HFFc6 (cell line): ENCODE results near the gene CIROP. TPM values are rescaled to one million over a fixed set of nuclear protein-coding genes. Genes with fewer than 3 reads are reported as not detected.

Experiments used
- DNase-seq: peaks from one replicate; pipeline ENCODE4 v3.0.0-alpha.2; 2018
- H3K27ac Mint-ChIP-seq: 2 replicates; pipeline ENCODE4 v1.8.0; 2020; ENCODE audit warnings: mild to moderate bottlenecking, mixed read lengths
- H3K27me3 Mint-ChIP-seq: 2 replicates; pipeline ENCODE4 v1.8.0; 2021; ENCODE audit warnings: mild to moderate bottlenecking, moderate library complexity, mixed read lengths; ENCODE audit not compliant: insufficient read depth
- H3K36me3 Mint-ChIP-seq: 2 replicates; pipeline ENCODE4 v1.8.0; 2021; ENCODE audit warnings: low read depth, mixed read lengths
- H3K4me1 Mint-ChIP-seq: 2 replicates; pipeline ENCODE4 v1.8.0; 2020; ENCODE audit warnings: low read depth, mixed read lengths
- H3K4me3 Mint-ChIP-seq: 2 replicates; pipeline ENCODE4 v1.8.0; 2020; ENCODE audit warnings: mild to moderate bottlenecking, moderate library complexity, mixed read lengths
- H3K9me3 Mint-ChIP-seq: 2 replicates; pipeline ENCODE4 v1.8.0; 2020; ENCODE audit warnings: mild to moderate bottlenecking, mixed read lengths
- CTCF ChIP-seq: fragments of 200-600 bp; sonication (generic); IDR thresholded peaks from 2 replicates; pipeline ENCODE4 v1.5.0; 2021; ENCODE audit warnings: antibody characterized with exemption, mild to moderate bottlenecking
- total RNA-seq, 6 experiments: library from RNA; stranded (reverse); fragmentation: NEBNext Ultra II Directional; extraction: Animal tissue kit (Norgen Biotek cat#: 25700); gene quantifications; 2 replicates in 1 of 6; 3 replicates in 5 of 6; pipeline ENCODE4 v1.2.3, GENCODE V29; 2021

The CIROP gene
- total RNA-seq, 6 experiments from 2014 or later = not detected

GRCh38 chr14:23052671-23053070 lies 52.1 kb downstream of the CIROP start:
- peaks cover 5% of the 10 kb centered on the region for H3K27me3 Mint-ChIP-seq
- no peaks in the 10 kb centered on the region for H3K9me3 Mint-ChIP-seq
- H3K4me3 Mint-ChIP-seq = no peak overlapping the region
- TF ChIP-seq CTCF = no peak
- peaks cover under 1% of the 10 kb centered on the region; the same call in 1 of the 2 replicates for H3K36me3 Mint-ChIP-seq
- peaks cover 18% of the 10 kb centered on the region for H3K4me1 Mint-ChIP-seq
- H3K27ac Mint-ChIP-seq = no peak overlapping the region
- DNase-seq = no peak

- no peak for TF ChIP-seq CTCF
- H3K9me3 Mint-ChIP-seq = no peaks in the 10 kb centered on the region
- H3K36me3 Mint-ChIP-seq = peaks cover 5% of the 10 kb centered on the region; the same call in 1 of the 2 replicates
- no peak for DNase-seq
- H3K4me3 Mint-ChIP-seq = no peak overlapping the region
- H3K27ac Mint-ChIP-seq = no peak overlapping the region
- H3K27me3 Mint-ChIP-seq = peaks cover 5% of the 10 kb centered on the region
- H3K4me1 Mint-ChIP-seq = peaks cover 18% of the 10 kb centered on the region
Observed at GRCh38 chr14:23052182-23052623, 52.6 kb downstream of the CIROP start.

- DNase-seq = no peak
- H3K4me1 Mint-ChIP-seq = peaks cover 10% of the 10 kb centered on the region
- no peak overlapping the region for H3K4me3 Mint-ChIP-seq
- H3K27me3 Mint-ChIP-seq = peaks cover 3% of the 10 kb centered on the region
- no peak for TF ChIP-seq CTCF
- H3K27ac Mint-ChIP-seq = no peak overlapping the region
- no peaks in the 10 kb centered on the region for H3K9me3 Mint-ChIP-seq
- peaks cover 5% of the 10 kb centered on the region; the same call in 1 of the 2 replicates for H3K36me3 Mint-ChIP-seq
Observed at GRCh38 chr14:23051141-23052057, 53.4 kb downstream of the CIROP start.

Other genes starting within 250 kb of the CIROP start
- 100 to 1,000 TPM; 168 to 226 (median 186) TPM for gene LRP10, start 233.2 kb downstream of the CIROP start, total RNA-seq
- under 1 TPM in 4 of 6 experiments, not detected in 2; 0.09 to 0.17 (median 0.14) TPM for gene REM2, start 221.8 kb downstream of the CIROP start, total RNA-seq
- gene RBM23, start 185.8 kb downstream of the CIROP start, total RNA-seq = 10 to 100 TPM; 43.5 to 56.8 (median 52.2) TPM
- 100 to 1,000 TPM; 102 to 125 (median 110) TPM for gene PRMT5, start 175.6 kb downstream of the CIROP start, total RNA-seq
- 10 to 100 TPM; 13.0 to 23.5 (median 19.6) TPM for gene HAUS4, start 147.9 kb downstream of the CIROP start, total RNA-seq
- gene AJUBA, start 122.4 kb downstream of the CIROP start, total RNA-seq = 10 to 100 TPM; 66.0 to 79.7 (median 74.9) TPM
- 1 to 10 TPM; 3.6 to 7.0 (median 5.7) TPM for gene C14orf93, start 94.8 kb downstream of the CIROP start, total RNA-seq
- gene PSMB5, start 70.1 kb downstream of the CIROP start, total RNA-seq = 100 to 1,000 TPM; 221 to 259 (median 241) TPM
- gene PSMB11, start 62.8 kb downstream of the CIROP start, total RNA-seq = under 1 TPM in 1 of 6 experiments, not detected in 5; 0.12 TPM
- gene CDH24, start 47.5 kb downstream of the CIROP start, total RNA-seq = 10 to 100 TPM in 1 of 6 experiments, 1 to 10 TPM in 5; 6.4 to 11.2 (median 8.3) TPM
- 100 to 1,000 TPM; 128 to 150 (median 142) TPM for gene ACIN1, start 9.9 kb downstream of the CIROP start, total RNA-seq
- gene C14orf119, start 9.5 kb downstream of the CIROP start, total RNA-seq = 100 to 1,000 TPM in 4 of 6 experiments, 10 to 100 TPM in 2; 85.0 to 117 (median 103) TPM
- gene CEBPE, start 14.3 kb upstream of the CIROP start, total RNA-seq = not detected
- 10 to 100 TPM; 13.0 to 24.2 (median 23.3) TPM for gene SLC7A8, start 78.7 kb upstream of the CIROP start, total RNA-seq
- gene RNF212B, start 132.9 kb upstream of the CIROP start, total RNA-seq = not detected
- 1 to 10 TPM; 7.3 to 9.2 (median 7.5) TPM for gene HOMEZ, start 181.1 kb upstream of the CIROP start, total RNA-seq
- 1 to 10 TPM; 2.3 to 3.8 (median 2.6) TPM for gene PPP1R3E, start 197.9 kb upstream of the CIROP start, total RNA-seq
- 10 to 100 TPM; 28.7 to 32.4 (median 31.1) TPM for gene BCL2L2, start 201.8 kb upstream of the CIROP start, total RNA-seq
- gene PABPN1, start 216.5 kb upstream of the CIROP start, total RNA-seq = 100 to 1,000 TPM; 128 to 147 (median 137) TPM
- 10 to 100 TPM; 11.7 to 15.6 (median 13.1) TPM for gene SLC22A17, start 247.9 kb upstream of the CIROP start, total RNA-seq